ENCODE measurements around the gene UPK3BL1. TPM values are rescaled to one million over a fixed set of nuclear protein-coding genes. Genes with fewer than 3 reads are reported as not detected.
"Not testable (repeated sequence)": the region's sequence is repeated elsewhere in the genome, so short reads cannot be mapped to it uniquely, and the experiment has no call there.

UPK3BL1 gene
- total RNA-seq, 2 donors from 2014 or later, result 11.7 to 36.6 TPM

DNA sequence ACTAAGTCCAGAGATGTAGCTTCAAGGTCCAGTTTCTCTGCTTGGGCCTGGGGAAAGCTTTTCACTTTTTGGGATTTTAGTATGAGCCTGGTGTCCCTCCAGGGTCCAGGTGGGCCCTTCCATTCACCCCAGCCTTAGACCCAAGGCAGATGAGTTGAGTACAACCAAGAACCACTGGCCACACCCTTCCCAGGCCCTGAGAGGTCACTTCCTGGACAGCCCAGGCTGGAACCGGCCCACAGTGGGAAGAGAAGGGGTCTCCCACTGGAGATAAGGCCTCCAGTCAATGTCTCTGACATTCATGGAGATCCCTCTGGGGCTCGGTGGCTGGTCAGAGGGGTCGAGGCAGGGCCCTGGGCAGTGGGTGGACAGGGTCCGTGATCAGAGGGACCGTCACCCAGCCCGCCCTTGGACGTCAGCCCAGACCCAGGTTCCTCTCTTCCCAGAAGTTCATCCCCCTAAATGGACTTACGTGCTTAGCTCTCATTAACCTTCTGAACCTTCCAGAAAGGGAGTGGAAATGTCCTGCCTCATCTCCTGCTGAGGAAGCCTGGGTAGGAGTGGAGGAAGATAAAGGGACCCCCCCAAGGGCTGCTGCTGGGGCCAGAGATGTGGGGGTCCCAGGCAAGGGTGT is 15.2 kb downstream of the UPK3BL1 start:
- peak; percentile 41 for ATAC-seq
- H3K27ac ChIP-seq; H3K27me3 ChIP-seq; H3K9me3 ChIP-seq; H3K36me3 ChIP-seq (replicated peaks in 1 of 2; ENCODE audit: insufficient read depth in 1 of 2, low read depth in 2 of 2); H3K4me3 ChIP-seq; intact Hi-C loops (cut with DNase I); H3K4me1 ChIP-seq; DNase-seq: not testable (repeated sequence)
- no CpG with 5 or more reads among the region's 8 CpGs for WGBS, 2 donors

DNA sequence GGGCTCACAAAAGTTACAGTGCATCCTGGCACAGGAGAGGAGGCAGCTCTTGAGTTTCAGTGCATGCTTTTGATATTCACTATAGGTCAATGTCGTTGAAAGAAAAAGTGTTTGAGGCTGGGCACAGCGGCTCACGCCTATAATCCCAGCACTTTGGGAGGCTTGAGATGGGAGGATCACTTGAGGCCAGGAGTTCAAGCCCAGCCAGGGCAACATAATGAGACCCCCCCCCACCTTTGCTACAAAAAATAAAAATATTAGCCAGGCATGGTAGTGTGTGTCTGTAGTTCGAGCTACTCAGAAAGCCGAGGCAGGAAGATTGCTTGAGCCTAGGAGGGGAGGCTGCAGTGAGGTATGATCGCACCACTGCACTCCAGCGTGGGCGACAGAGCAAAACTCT is 24.5 kb downstream of the UPK3BL1 start:
- H3K36me3 ChIP-seq (replicated peaks in 1 of 2; ENCODE audit: insufficient read depth in 1 of 2, low read depth in 2 of 2); H3K27me3 ChIP-seq; H3K4me3 ChIP-seq; H3K4me1 ChIP-seq; H3K27ac ChIP-seq; DNase-seq; ATAC-seq; intact Hi-C loops (cut with DNase I); H3K9me3 ChIP-seq: not testable (repeated sequence)
- 76 to 77% methylated on average over 3 of the region's 8 CpGs for WGBS, 2 donors

DNA sequence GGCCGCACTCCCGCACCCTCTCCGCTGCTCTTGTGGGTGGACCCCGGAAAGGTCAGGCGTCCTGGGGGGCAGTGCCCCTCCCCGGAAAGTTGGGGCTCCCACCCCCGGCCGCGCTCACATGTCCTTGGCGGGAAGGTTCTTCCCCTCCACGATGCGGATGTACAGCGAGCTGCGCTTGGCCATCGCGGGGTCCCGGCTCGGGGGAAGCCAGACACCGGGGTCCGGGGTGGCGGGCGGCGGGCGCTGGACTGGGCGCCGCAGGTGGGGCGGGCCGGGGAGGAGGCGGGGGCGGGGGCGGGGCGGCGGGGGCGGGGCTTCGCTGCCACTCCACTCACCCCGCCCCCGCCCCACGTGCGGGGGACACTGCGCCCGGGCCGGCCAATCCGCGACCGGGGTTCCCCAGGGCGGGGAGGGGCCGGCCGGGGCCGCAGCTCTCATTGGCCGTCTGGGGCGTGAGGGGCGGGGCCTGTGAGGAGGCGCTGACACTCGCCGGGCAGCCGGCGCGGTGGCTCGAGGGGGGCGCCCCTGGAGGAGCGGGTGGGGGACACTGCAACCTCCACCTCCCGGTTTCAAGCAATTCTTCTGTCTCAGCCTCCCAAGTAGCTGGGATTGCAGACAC is 26.0 kb downstream of the UPK3BL1 start, which contains the start of gene RASA4:
TSS of gene RASA4 (minus strand) at position 250 of the 619 bp plus-strand sequence. CDS start at position 183, 67 bp downstream.
- peak; percentile 96 for ATAC-seq
- H3K36me3 ChIP-seq (replicated peaks in 1 of 2; ENCODE audit: insufficient read depth in 1 of 2, low read depth in 2 of 2); intact Hi-C loops (cut with DNase I); H3K9me3 ChIP-seq; H3K27me3 ChIP-seq; H3K4me1 ChIP-seq; H3K4me3 ChIP-seq; H3K27ac ChIP-seq: not testable (repeated sequence)
- peak; percentile 17 to 42 (median 36) for DNase-seq
- no CpG with 5 or more reads among the region's 62 CpGs for WGBS, 2 donors

DNA sequence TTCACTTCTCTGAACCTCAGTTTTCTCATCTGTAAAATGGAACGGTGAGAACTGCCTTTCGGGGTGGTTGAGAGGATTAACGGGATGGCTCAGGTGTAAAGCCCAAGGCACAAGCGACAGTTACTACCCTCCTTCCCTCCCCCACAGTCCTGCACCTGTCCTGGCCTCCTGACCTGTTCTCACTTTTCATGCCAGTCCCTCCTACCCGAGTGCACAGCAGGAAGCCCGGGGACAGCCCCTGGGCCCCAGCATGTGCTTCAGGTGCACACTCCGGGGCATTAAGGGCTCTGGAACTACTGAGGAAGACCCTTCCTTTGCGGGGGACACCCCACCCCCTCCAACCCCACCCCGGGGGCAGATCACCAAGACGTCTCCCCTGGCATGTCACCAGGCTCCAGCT is 26.7 kb downstream of the UPK3BL1 start:
- ATAC-seq; DNase-seq; H3K9me3 ChIP-seq; intact Hi-C loops (cut with DNase I); H3K4me3 ChIP-seq; H3K27ac ChIP-seq; H3K27me3 ChIP-seq; H3K4me1 ChIP-seq; H3K36me3 ChIP-seq (replicated peaks in 1 of 2; ENCODE audit: insufficient read depth in 1 of 2, low read depth in 2 of 2): not testable (repeated sequence)
- WGBS, 2 donors, result no CpG with 5 or more reads among the region's 10 CpGs

DNA sequence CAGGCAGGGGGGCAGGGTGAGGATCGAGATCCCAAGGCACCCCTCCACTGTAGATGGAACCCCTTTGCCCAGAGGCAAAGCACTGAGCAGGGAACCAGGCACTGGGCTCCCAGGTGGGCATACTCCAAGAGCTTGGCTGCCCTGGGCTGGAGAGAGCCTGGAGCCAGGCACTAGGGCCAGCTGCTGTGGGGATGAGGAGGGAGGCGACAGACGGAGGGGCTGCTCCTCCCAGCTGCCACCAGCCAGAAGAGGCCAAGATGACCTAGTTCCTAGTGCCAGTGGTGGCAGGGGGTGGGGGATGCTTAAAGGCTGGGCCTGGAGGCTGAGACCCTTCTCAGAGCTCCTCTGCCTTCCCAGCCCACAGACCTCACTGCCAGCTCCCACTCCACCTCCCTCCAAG is 27.7 kb downstream of the UPK3BL1 start:
- ATAC-seq; intact Hi-C loops (cut with DNase I); H3K27me3 ChIP-seq; DNase-seq; H3K4me3 ChIP-seq; H3K9me3 ChIP-seq; H3K36me3 ChIP-seq (replicated peaks in 1 of 2; ENCODE audit: insufficient read depth in 1 of 2, low read depth in 2 of 2); H3K27ac ChIP-seq; H3K4me1 ChIP-seq: not testable (repeated sequence)
- no CpG with 5 or more reads among the region's 3 CpGs for WGBS, 2 donors

DNA sequence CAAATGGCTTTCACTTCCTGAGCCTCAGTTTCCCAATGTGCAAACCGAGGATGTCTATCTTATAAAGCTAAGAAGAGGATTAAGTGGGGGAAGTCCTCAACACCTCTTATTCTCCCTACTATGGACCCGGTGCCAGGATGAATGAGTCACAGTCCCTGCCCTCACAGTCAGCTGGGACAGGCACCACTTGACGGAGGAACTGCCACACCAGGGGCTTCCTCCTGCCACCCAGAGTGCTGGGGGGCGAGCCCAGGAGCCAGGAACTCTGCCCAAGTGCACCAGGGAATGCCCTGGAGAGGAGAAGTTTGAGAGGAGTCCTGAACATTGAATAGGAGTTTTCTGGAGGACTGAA is 28.3 kb downstream of the UPK3BL1 start:
- DNase-seq; intact Hi-C loops (cut with DNase I); H3K9me3 ChIP-seq; H3K27ac ChIP-seq; H3K4me1 ChIP-seq; ATAC-seq; H3K27me3 ChIP-seq; H3K4me3 ChIP-seq; H3K36me3 ChIP-seq (replicated peaks in 1 of 2; ENCODE audit: insufficient read depth in 1 of 2, low read depth in 2 of 2): not testable (repeated sequence)
- no CpG with 5 or more reads among the region's 4 CpGs for WGBS, 2 donors

DNA sequence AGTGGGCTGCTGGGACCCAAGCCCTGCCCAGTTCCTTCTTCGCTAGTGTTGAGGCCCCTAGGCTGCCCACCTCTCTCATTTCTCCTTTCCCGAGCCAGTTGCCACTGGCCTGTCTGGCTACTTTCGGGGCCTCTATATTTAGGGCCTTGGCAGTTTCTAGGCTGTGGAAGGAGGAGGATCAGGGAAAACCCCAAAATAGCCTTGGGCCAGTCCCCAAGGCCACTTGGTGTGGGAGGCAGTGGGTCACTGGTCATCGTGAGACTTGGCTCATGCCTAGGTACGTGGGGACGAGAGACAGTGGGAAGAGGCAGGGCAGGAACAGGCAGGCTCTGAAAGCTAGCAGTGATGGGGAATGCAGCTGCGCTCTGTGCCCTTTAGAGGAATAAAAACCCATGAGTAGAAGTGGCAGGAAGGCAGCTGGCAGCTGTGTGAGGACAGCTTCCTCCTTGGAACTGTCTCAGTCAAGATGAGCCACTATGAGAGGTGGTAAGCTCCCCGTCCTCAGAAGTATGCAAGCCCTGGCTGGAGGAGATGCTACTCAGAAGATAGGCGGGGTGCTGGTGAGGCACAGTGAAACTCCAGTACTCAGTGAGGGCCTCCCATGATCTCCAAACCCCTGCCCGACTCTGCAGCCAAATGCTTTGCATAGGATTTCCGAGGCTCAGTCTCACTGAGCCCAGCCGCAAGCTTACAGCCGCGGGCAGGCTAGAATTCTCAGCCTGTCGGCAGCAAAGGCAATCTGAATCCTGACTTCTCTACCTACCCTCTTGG is 28.8 kb downstream of the UPK3BL1 start:
- H3K9me3 ChIP-seq; DNase-seq; ATAC-seq; H3K4me3 ChIP-seq; intact Hi-C loops (cut with DNase I); H3K4me1 ChIP-seq; H3K27ac ChIP-seq; H3K27me3 ChIP-seq; H3K36me3 ChIP-seq (replicated peaks in 1 of 2; ENCODE audit: insufficient read depth in 1 of 2, low read depth in 2 of 2): not testable (repeated sequence)
- WGBS, 2 donors, result 60% methylated on average over 1 of the region's 15 CpGs; no CpG with 5 or more reads in 1 of the 2 donors

DNA sequence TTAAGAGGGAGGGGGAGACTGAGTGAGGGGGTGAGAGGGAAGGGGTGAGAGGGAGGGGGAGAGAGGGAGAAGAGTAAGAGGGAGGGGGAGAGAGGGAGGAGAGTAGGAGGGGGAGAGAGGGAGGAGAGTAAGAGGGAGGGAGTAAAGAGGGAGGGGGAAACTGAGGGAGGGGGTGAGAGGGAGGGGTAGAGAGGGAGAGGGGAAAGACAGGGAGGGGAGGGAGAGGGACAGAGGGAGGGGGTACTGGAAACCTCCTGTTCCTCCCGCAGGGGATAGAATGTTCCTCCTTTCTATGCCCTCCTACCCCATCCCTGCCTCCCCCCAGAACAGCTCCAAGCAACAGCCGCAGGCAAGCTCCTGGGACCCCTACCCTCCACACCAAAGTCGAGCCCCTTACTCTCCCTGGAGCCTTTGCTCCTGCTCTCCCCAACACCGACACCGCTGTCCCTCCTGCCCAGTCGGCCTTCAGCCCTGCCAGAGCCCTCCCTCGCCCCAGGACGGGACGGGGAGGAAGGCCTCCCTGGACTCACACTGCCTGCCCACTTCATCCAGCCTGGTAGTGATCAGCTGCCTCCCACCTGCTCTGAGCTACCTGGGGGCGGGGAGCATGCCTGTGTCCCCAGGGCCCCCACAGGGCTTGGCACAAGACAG is 30.8 kb downstream of the UPK3BL1 start:
- H3K4me3 ChIP-seq; ATAC-seq; H3K9me3 ChIP-seq; intact Hi-C loops (cut with DNase I); H3K27me3 ChIP-seq; H3K4me1 ChIP-seq; H3K36me3 ChIP-seq (replicated peaks in 1 of 2; ENCODE audit: insufficient read depth in 1 of 2, low read depth in 2 of 2): not testable (repeated sequence)
- peak overlapping the region in 1 of 4 donors; percentile 45 for H3K27ac ChIP-seq
- 14 to 32% methylated on average over 6 to 7 of the region's 10 CpGs for WGBS, 2 donors
- peak in 3 of 4 donors; percentile 7 to 15 (median 12) for DNase-seq

DNA sequence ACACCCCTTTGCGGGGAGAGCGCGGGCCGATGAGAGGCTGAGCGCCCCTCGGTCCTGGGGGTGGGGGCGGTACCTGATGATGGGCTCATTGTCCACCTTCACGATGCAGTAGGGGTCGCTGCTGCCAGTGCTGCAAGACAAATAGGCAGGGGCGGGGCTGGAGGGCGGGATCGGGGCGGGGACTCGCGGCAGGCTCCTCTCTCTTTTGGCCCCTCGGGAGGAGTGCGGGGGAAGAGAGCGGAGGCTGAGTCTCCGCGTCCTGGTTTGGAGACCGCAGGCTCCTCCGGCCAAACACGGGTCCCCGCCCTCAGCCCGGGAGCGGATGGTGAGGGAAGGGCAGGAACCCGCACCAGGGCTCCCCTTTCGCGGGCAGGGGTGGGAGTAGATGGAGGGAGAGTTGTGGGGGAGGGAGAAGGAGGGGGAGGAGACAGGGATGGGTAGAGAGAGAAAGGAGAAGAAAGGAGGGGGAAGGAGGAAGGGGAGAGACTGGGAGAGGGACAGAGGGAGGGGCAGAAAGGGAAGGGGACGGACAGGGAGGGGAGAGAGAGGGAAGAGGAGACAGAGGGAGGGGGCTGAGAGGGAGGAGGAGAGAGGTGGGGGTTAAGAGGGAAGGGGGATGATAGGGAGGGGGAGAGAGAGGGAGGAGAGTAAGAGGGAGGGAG is 31.4 kb downstream of the UPK3BL1 start:
- H3K9me3 ChIP-seq; DNase-seq; intact Hi-C loops (cut with DNase I); H3K4me3 ChIP-seq; H3K4me1 ChIP-seq; H3K27ac ChIP-seq; H3K27me3 ChIP-seq; H3K36me3 ChIP-seq (replicated peaks in 1 of 2; ENCODE audit: insufficient read depth in 1 of 2, low read depth in 2 of 2): not testable (repeated sequence)
- peak; percentile 56 for ATAC-seq
- WGBS, 2 donors, result no CpG with 5 or more reads among the region's 30 CpGs

DNA sequence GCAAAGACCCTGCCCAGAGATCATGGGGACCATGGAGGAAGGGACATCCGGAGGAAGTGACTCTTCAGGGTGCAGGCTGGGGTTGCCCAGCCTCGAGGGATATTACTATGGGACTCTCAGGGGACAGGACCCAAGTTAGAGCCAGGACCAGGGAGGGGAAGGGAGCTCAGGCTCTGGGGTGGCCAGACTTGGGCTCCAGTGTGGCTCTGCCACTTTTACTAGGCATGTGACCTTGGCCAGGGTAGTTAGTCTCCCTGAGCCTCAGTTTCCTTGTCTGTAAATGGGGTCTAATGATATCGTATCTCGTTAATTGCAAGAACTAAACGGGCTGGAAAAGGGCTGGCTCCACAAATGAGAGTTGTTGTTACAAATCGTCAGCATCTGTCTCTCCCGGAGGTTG is 32.1 kb downstream of the UPK3BL1 start:
- H3K27ac ChIP-seq; H3K4me3 ChIP-seq; intact Hi-C loops (cut with DNase I); H3K36me3 ChIP-seq (replicated peaks in 1 of 2; ENCODE audit: insufficient read depth in 1 of 2, low read depth in 2 of 2); H3K27me3 ChIP-seq; H3K9me3 ChIP-seq; DNase-seq; H3K4me1 ChIP-seq; ATAC-seq: not testable (repeated sequence)
- 56% methylated on average over 3 of the region's 7 CpGs; no CpG with 5 or more reads in 1 of the 2 donors for WGBS, 2 donors

DNA sequence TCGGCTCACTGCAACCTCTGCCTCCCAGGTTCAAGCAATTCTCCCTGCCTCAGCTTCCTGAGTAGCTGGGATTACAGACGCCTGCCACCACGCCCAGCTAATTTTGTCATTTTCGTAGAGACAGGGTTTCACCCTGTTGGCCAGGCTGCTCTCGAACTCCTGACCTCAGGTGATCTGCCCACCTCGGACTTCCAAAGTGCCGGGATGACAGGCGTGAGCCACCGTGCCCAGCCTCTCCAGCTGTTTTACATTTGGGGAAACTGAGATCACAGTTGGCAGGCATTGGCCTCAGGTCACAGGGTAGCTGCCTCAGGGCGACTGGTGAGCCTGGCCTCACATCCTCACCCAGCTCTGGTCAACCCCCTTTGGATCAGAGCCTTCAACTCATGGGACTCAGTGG is 32.9 kb downstream of the UPK3BL1 start:
- H3K9me3 ChIP-seq; H3K36me3 ChIP-seq (replicated peaks in 1 of 2; ENCODE audit: insufficient read depth in 1 of 2, low read depth in 2 of 2); DNase-seq; intact Hi-C loops (cut with DNase I); ATAC-seq; H3K4me3 ChIP-seq; H3K4me1 ChIP-seq; H3K27ac ChIP-seq; H3K27me3 ChIP-seq: not testable (repeated sequence)
- whole genome bisulfite sequencing, 2 donors, result no CpG with 5 or more reads among the region's 10 CpGs

Data from body of pancreas (tissue), 4 donors.